Measurements from ENCODE around the gene GOLGA8T. TPM values are rescaled to one million over a fixed set of nuclear protein-coding genes. Genes with fewer than 3 reads are reported as not detected.
"Not testable (repeated sequence)": the region's sequence is repeated elsewhere in the genome, so short reads cannot be mapped to it uniquely, and the experiment has no call there.

The GOLGA8T gene, protein sequence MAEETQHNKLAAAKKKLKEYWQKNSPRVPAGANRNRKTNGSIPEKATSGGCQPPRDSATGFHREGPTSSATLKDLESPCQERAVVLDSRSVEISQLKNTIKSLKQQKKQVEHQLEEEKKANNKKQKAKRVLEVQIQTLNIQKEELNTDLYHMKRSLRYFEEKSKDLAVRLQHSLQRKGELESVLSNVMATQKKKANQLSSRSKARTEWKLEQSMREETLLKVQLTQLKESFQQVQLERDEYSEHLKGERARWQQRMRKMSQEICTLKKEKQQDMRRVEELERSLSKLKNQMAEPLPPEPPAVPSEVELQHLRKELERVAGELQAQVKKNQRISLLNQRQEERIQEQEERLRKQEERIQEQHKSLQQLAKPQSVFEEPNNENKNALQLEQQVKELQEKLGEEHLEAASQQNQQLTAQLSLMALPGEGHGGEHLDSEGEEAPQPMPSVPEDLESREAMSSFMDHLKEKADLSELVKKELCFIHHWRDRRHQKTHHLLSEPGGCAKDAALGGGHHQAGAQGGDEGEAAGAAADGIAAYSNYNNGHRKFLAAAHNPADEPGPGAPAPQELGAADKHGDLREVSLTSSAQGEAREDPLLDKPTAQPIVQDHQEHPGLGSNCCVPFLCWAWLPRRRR
- not detected for total RNA-seq

DNA sequence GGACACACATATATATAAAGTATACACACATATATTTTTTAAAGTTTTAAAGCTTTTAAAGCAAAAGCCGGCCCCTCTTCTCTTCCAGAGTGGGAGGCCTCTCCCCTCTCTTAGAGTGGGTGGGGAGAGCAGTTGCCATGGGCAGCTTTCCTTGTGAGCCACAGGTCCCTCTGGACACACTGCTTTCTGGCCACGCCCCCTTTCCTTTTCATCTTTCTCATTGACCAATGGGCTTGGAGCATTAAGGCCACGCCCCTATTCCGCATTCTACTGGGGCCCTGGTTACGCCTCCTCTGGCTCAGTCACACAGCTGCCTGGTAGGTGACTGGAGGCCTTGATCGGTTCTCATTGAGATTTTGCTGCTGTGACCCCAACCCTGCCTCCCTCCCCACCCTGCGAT lies at the start of gene GOLGA8T:
Gene GOLGA8T, plus strand, starts transcription at position 301 of the 400 bp plus-strand sequence. Its CDS starts 98 bp downstream, at position 399.
- H3K4me1 ChIP-seq; DNase-seq (ENCODE audit: extremely low spot score); intact Hi-C loops (cut with DNase I); H3K4me3 ChIP-seq; H3K27me3 ChIP-seq; H3K36me3 ChIP-seq; H3K9me3 ChIP-seq; H3K27ac ChIP-seq (replicated peaks in 1 of 4): not testable (repeated sequence)
- WGBS: no CpG with 5 or more reads among the region's 7 CpGs

DNA sequence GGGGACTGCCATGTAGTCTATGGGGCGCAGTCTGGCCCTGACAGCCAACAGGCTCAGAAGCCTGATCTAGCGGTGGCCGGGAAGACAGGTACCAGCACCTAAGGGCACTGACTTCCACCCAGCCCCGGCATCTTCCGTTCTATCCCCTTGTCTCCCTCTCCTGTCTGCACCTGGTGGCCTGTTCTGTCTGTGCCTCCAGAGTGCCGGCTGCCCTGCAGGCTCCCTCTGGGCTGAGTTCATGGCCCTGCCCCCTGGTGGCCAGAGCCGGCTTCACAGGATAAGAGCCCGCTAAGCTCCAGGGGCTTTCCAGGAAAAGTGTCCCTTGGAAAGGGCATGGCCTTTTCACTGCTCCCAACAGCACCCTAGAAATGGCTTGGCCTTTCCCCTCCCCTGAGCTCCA lies 37.0 kb upstream of the GOLGA8T start:
- WGBS: no CpG with 5 or more reads among the region's 8 CpGs
- H3K9me3 ChIP-seq; intact Hi-C loops (cut with DNase I); H3K4me1 ChIP-seq; H3K27ac ChIP-seq (replicated peaks in 1 of 4); H3K36me3 ChIP-seq; H3K27me3 ChIP-seq; DNase-seq (ENCODE audit: extremely low spot score); H3K4me3 ChIP-seq: not testable (repeated sequence)

DNA sequence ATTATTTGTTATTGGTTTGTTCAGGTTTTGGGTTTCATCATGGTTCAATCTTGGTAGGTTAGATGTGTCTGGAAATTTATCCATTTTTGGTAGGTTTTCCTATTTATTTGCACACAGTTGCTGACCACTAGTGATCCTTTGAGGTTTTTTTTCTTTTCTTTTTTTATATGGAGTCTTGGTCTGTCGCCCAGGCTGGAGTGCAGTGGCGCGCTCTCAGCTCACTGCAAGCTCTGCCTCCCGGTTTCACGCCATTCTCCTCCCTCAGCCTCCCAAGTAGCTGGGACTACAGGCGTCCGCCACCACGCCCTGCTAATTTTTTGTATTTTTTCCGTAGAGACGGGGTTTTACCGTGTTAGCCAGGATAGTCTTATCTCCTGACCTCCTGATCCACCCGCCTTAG lies 32.0 kb upstream of the GOLGA8T start:
- H3K27ac ChIP-seq (replicated peaks in 1 of 4); DNase-seq (ENCODE audit: extremely low spot score); H3K27me3 ChIP-seq; H3K4me1 ChIP-seq; H3K9me3 ChIP-seq; H3K4me3 ChIP-seq; intact Hi-C loops (cut with DNase I); H3K36me3 ChIP-seq: not testable (repeated sequence)
- WGBS: no CpG with 5 or more reads among the region's 12 CpGs

DNA sequence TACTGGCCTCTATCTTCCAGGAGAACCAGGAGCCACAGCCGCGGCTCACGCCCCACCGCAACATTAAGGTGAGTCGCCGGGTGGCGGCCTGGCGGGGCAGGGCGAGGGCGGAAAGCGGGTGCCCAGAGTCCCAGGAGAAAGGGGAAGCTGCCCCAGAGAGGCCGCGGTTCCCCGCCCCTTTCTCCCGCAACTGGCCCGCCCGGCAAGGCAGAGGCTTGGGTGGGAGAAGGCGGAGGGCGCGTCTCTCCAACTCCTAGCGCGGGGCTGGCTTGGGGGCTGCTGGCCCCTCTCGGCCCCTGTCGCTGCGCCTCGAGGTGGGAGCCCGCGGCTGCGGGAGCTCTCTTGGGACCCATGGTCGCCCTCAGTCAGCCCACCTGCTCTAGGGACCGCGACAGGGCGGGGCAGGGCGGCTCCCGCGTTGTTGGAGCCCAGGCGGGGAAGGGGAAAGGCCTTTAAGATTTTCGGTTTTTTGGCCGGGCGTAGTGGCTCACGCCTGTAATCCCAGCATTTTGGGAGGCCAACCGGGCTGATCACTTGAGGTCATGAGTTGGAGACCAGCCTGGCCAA lies 30.8 kb upstream of the GOLGA8T start:
- H3K36me3 ChIP-seq; H3K9me3 ChIP-seq; H3K27me3 ChIP-seq; H3K4me1 ChIP-seq; intact Hi-C loops (cut with DNase I); H3K27ac ChIP-seq (replicated peaks in 1 of 4); DNase-seq (ENCODE audit: extremely low spot score): not testable (repeated sequence)
- WGBS: no CpG with 5 or more reads among the region's 42 CpGs
- peak overlapping the region in 1 of 4 donors; percentile 28 for H3K4me3 ChIP-seq

DNA sequence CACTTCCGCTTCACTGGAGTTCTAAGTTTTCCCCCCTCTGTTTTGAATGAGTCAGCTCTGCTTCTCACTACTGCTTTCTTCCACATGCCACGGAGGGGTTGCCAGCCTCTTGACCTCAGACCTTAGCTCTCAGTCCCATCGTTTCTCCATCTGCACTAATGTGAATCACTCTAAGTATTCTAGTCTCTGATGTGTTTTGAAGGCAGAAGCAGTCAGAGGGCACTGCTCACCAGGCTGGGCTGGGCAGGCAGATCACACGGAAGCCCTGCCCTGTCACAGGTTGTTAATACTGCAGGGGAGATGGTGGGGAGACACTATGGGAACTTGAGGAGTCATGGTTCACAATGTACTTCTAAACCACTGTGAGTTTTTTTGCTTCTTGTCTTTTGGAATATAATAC lies 24.3 kb upstream of the GOLGA8T start:
- H3K4me1 ChIP-seq; H3K36me3 ChIP-seq; DNase-seq (ENCODE audit: extremely low spot score); H3K4me3 ChIP-seq; intact Hi-C loops (cut with DNase I); H3K9me3 ChIP-seq; H3K27ac ChIP-seq (replicated peaks in 1 of 4); H3K27me3 ChIP-seq: not testable (repeated sequence)
- WGBS: no CpG with 5 or more reads among the region's 4 CpGs

DNA sequence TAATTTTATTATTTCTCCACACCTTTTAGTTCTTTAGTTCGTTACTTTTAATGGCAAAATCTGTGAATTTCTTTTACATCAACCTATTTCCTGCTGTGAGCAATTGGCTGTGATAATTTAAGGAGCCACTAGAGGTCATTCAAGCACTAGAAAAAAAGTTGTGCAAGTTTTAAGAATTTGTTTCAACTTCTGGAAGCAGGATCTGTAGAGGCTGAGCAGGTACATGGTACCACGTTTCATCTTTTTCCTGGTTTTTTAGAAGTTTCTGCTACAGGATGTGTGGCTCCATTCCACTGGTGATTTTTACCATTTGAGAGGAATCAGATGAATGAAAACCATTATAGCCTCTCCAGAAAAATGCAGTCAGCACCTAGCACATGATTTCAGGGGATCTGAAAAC lies 4.8 kb upstream of the GOLGA8T start:
- intact Hi-C loops (cut with DNase I); DNase-seq (ENCODE audit: extremely low spot score); H3K27me3 ChIP-seq; H3K4me3 ChIP-seq; H3K36me3 ChIP-seq; H3K4me1 ChIP-seq; H3K9me3 ChIP-seq; H3K27ac ChIP-seq (replicated peaks in 1 of 4): not testable (repeated sequence)
- 0% methylated on average over 1 of the region's 2 CpGs for WGBS

DNA sequence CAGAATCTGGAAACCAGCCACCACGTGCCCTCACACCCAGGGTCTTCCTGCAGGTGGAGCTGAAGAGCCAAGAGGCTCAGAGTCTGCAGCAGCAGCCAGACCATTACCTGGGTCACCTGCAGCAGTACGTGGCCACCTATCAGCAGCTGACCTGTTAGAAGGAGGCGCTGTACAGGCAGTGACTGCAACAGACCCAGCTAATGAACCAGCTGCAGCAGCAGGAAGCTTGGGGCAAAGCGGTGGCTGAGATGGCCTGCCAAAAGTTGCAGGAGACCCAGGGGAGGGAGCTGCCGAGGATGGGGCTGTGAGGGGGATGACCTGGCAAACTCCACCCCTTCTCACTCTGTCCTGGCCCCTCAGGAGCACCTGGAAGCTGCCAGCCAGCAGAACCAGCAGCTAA lies 8.4 kb downstream of the GOLGA8T start:
- H3K4me1 ChIP-seq; H3K27ac ChIP-seq (replicated peaks in 1 of 4); H3K9me3 ChIP-seq; H3K4me3 ChIP-seq; intact Hi-C loops (cut with DNase I); H3K36me3 ChIP-seq; H3K27me3 ChIP-seq; DNase-seq (ENCODE audit: extremely low spot score): not testable (repeated sequence)
- WGBS: no CpG with 5 or more reads among the region's 5 CpGs

DNA sequence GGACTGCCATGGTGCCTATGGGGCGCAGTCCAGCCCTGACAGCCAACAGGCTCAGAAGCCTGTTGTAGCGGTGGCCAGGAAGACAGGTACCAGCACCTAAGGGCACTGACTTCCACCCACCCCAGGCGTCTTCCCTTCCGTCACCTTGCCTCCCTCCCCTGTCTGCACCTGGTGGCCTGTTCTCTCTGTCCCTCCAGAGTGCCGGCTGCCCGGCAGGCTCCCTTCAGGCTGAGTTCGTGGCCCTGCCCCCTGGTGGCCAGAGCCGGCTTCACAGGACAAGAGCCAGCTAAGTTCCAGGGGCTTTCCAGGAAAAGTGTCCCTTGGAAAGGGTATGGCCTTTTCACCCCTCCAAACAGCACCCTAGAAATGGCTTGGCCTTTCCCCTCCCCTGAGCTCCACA lies 15.0 kb downstream of the GOLGA8T start:
- H3K27me3 ChIP-seq; H3K4me3 ChIP-seq; DNase-seq (ENCODE audit: extremely low spot score); H3K36me3 ChIP-seq; H3K4me1 ChIP-seq; H3K27ac ChIP-seq (replicated peaks in 1 of 4); intact Hi-C loops (cut with DNase I); H3K9me3 ChIP-seq: not testable (repeated sequence)
- WGBS: no CpG with 5 or more reads among the region's 8 CpGs

DNA sequence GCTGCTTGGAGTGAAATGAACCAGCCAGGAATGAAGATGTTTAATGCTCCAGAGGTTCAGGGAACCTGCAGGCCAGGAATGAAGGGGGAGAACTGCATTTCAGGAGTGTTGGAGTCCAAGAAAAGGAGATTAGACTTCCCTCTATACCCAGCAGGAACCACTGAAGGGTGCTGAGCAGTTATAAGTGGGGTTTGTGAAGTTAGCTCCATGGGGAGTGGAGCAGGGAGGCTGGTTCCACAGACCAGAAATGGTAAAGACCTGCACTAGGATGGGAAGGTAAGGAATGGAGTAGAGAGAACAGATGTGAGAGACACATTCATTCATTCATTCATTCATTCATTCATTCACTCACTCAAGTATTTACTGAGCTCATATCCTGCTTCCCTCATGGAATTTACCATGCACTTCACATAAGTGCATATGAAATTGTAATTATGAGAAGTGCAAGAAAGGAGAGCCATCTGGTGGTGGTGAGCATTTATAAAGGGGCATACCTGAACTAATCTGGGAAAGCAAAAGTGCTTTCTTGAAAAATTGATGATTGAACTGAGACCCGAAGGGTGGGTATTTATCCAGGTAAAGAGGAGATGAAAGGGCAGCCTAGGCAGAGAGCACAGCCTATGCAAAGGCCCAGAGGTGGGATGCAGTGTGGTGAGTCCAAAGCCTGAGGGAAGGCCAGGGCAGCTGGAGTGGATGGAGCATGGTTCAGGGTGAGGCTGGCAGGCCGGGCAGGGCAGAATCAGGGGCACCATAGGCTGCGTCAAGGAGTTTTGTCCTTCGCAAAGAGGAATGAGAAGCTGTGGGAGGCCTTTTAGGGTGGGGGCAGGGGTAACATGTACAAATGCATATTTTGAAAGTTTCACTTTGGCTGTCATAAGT lies 27.9 kb downstream of the GOLGA8T start:
- intact Hi-C loops (cut with DNase I); H3K9me3 ChIP-seq; DNase-seq (ENCODE audit: extremely low spot score); H3K36me3 ChIP-seq; H3K27ac ChIP-seq (replicated peaks in 1 of 4); H3K4me1 ChIP-seq; H3K4me3 ChIP-seq; H3K27me3 ChIP-seq: not testable (repeated sequence)
- WGBS: 70% methylated on average over 4 of the region's 4 CpGs

DNA sequence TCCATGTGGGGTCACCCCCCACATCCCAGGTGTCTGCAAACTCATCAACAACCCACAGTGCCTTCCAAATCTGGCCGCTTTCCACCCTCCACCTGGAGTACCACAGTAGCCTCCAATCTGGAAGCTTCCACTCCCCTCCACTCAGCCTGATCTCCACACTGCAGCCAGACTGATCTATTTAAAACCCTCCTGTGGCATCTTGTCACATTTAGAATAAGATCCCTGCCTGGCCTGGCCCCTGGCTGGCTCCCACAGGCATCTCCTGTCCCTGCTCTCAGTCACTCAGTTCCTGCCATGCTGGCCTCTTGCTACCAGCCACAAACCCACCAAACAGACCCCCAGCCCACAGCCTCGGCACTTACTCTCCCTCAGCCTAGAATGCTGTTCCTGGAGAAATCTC lies 28.9 kb downstream of the GOLGA8T start:
- H3K4me3 ChIP-seq; DNase-seq (ENCODE audit: extremely low spot score); H3K36me3 ChIP-seq; H3K27me3 ChIP-seq; intact Hi-C loops (cut with DNase I); H3K27ac ChIP-seq (replicated peaks in 1 of 4); H3K4me1 ChIP-seq; H3K9me3 ChIP-seq: not testable (repeated sequence)
- 80% methylated on average over 1 of the region's 2 CpGs for WGBS

DNA sequence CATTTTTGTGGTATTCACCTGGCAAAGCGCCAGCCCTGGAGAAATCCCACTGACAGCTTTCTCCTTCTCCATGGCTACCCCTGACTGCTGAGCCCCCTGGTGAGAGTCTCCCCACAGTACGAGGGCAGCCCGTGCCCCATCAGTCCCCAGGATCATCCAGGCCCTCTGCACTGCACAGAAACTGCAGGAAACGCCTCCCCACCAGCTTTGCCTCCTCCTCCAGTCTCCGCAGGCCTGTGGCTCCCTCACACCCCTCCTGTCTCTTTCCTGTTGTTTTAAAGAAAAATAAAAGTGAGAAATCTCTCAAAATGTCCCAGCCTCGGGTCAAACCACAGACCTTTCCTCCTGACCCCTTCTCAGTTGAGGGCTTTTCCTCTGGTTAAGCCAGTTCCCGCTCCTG lies 29.4 kb downstream of the GOLGA8T start:
- WGBS: 55% methylated on average over 2 of the region's 7 CpGs
- H3K27me3 ChIP-seq; H3K36me3 ChIP-seq; H3K9me3 ChIP-seq; H3K4me1 ChIP-seq; H3K4me3 ChIP-seq; H3K27ac ChIP-seq (replicated peaks in 1 of 4); intact Hi-C loops (cut with DNase I); DNase-seq (ENCODE audit: extremely low spot score): not testable (repeated sequence)

DNA sequence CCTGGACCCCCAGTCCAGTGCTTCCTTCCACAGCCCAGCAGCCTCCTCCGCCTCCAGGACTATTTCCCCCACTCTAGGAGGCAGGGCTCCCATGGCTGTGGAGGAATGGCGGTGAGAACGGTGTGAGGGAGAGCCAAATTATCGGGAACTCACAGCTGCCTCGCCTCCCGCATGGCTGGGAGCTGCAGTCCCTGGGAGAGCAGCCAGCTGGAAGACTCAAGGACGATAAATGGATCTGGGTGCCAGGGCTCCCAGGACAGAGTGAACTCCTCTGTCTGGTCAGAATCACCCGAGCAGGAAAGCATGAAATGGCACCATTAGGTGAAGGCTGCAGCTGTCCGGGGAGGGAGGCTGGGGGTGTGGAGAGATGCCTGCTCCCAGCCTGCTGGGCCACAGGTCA lies 32.6 kb downstream of the GOLGA8T start:
- H3K27ac ChIP-seq (replicated peaks in 1 of 4); H3K4me3 ChIP-seq; H3K9me3 ChIP-seq; H3K36me3 ChIP-seq; DNase-seq (ENCODE audit: extremely low spot score); H3K4me1 ChIP-seq; intact Hi-C loops (cut with DNase I); H3K27me3 ChIP-seq: not testable (repeated sequence)
- whole genome bisulfite sequencing: no CpG with 5 or more reads among the region's 9 CpGs

Data from esophagus muscularis mucosa (tissue), 4 donors.